HFFc6 (cell line): ENCODE measurements around the gene CPNE8. TPM values are rescaled to one million over a fixed set of nuclear protein-coding genes. Genes with fewer than 3 reads are reported as not detected.
A peak's percentile ranks its signal among the peaks of the same experiment; 100 is the strongest.

Experiments used
- DNase-seq: peaks from one replicate; pipeline ENCODE4 v3.0.0-alpha.2; 2018
- H3K27ac Mint-ChIP-seq: 2 replicates; pipeline ENCODE4 v1.8.0; 2020; ENCODE audit warnings: mild to moderate bottlenecking, mixed read lengths
- H3K27me3 Mint-ChIP-seq: 2 replicates; pipeline ENCODE4 v1.8.0; 2021; ENCODE audit warnings: mild to moderate bottlenecking, moderate library complexity, mixed read lengths; ENCODE audit not compliant: insufficient read depth
- H3K36me3 Mint-ChIP-seq: 2 replicates; pipeline ENCODE4 v1.8.0; 2021; ENCODE audit warnings: low read depth, mixed read lengths
- H3K4me1 Mint-ChIP-seq: 2 replicates; pipeline ENCODE4 v1.8.0; 2020; ENCODE audit warnings: low read depth, mixed read lengths
- H3K4me3 Mint-ChIP-seq: 2 replicates; pipeline ENCODE4 v1.8.0; 2020; ENCODE audit warnings: mild to moderate bottlenecking, moderate library complexity, mixed read lengths
- H3K9me3 Mint-ChIP-seq: 2 replicates; pipeline ENCODE4 v1.8.0; 2020; ENCODE audit warnings: mild to moderate bottlenecking, mixed read lengths
- CTCF ChIP-seq: fragments of 200-600 bp; sonication (generic); IDR thresholded peaks from 2 replicates; pipeline ENCODE4 v1.5.0; 2021; ENCODE audit warnings: antibody characterized with exemption, mild to moderate bottlenecking
- total RNA-seq, 6 experiments: library from RNA; stranded (reverse); fragmentation: NEBNext Ultra II Directional; extraction: Animal tissue kit (Norgen Biotek cat#: 25700); gene quantifications; 2 replicates in 1 of 6; 3 replicates in 5 of 6; pipeline ENCODE4 v1.2.3, GENCODE V29; 2021

Gene CPNE8
- total RNA-seq, 6 experiments from 2014 or later, result not detected

GRCh38 chr12:38666425-38666824 is 239.0 kb downstream of the CPNE8 start:
- H3K36me3 Mint-ChIP-seq, result no peaks in the 10 kb centered on the region
- H3K4me3 Mint-ChIP-seq, result no peak overlapping the region
- H3K27ac Mint-ChIP-seq, result no peak overlapping the region
- H3K27me3 Mint-ChIP-seq, result no peaks in the 10 kb centered on the region
- peaks cover 22% of the 10 kb centered on the region for H3K9me3 Mint-ChIP-seq
- no peak for TF ChIP-seq CTCF
- no peaks in the 10 kb centered on the region for H3K4me1 Mint-ChIP-seq
- no peak for DNase-seq

- no peak overlapping the region for H3K4me3 Mint-ChIP-seq
- H3K9me3 Mint-ChIP-seq, result peaks cover 34% of the 10 kb centered on the region
- no peak for DNase-seq
- no peaks in the 10 kb centered on the region for H3K4me1 Mint-ChIP-seq
- peak; percentile 19; the same call in 1 of the 2 replicates for TF ChIP-seq CTCF
- no peak overlapping the region for H3K27ac Mint-ChIP-seq
- H3K27me3 Mint-ChIP-seq, result no peaks in the 10 kb centered on the region
- no peaks in the 10 kb centered on the region for H3K36me3 Mint-ChIP-seq
These were observed 240.6 kb downstream of the CPNE8 start for GRCh38 chr12:38664661-38665269.

GRCh38 chr12:38662829-38663228 is 242.6 kb downstream of the CPNE8 start:
- no peak for TF ChIP-seq CTCF
- no peaks in the 10 kb centered on the region for H3K27me3 Mint-ChIP-seq
- no peak for DNase-seq
- H3K36me3 Mint-ChIP-seq, result peaks cover 11% of the 10 kb centered on the region
- no peak overlapping the region for H3K27ac Mint-ChIP-seq
- H3K9me3 Mint-ChIP-seq, result peaks cover 46% of the 10 kb centered on the region
- H3K4me3 Mint-ChIP-seq, result no peak overlapping the region
- no peaks in the 10 kb centered on the region for H3K4me1 Mint-ChIP-seq

GRCh38 chr12:38653650-38654049 is 251.7 kb downstream of the CPNE8 start:
- no peak overlapping the region for H3K4me3 Mint-ChIP-seq
- no peaks in the 10 kb centered on the region; the same call in 1 of the 2 replicates for H3K27me3 Mint-ChIP-seq
- no peak for DNase-seq
- H3K4me1 Mint-ChIP-seq, result no peaks in the 10 kb centered on the region
- no peak overlapping the region for H3K27ac Mint-ChIP-seq
- no peak for TF ChIP-seq CTCF
- peaks cover 28% of the 10 kb centered on the region for H3K9me3 Mint-ChIP-seq
- peaks cover 6% of the 10 kb centered on the region; the same call in 1 of the 2 replicates for H3K36me3 Mint-ChIP-seq

GRCh38 chr12:38648813-38649212 is 256.6 kb downstream of the CPNE8 start:
- no peaks in the 10 kb centered on the region for H3K4me1 Mint-ChIP-seq
- no peaks in the 10 kb centered on the region; the same call in 1 of the 2 replicates for H3K27me3 Mint-ChIP-seq
- peaks cover 33% of the 10 kb centered on the region for H3K9me3 Mint-ChIP-seq
- TF ChIP-seq CTCF, result no peak
- H3K36me3 Mint-ChIP-seq, result no peaks in the 10 kb centered on the region
- H3K4me3 Mint-ChIP-seq, result no peak overlapping the region
- H3K27ac Mint-ChIP-seq, result no peak overlapping the region
- no peak for DNase-seq

GRCh38 chr12:38646146-38646545 is 259.2 kb downstream of the CPNE8 start:
- Mint-ChIP-seq H3K4me3 (no peak overlapping the region), H3K9me3 (peaks cover 38% of the 10 kb centered on the region), H3K27me3 (no peaks in the 10 kb centered on the region; the same call in 1 of the 2 replicates), H3K36me3 (no peaks in the 10 kb centered on the region), H3K4me1 (no peaks in the 10 kb centered on the region), H3K27ac (no peak overlapping the region)
- no peak for TF ChIP-seq CTCF
- DNase-seq, result no peak
